Measurements from ENCODE around the gene INTS4. TPM values are rescaled to one million over a fixed set of nuclear protein-coding genes. Genes with fewer than 3 reads are reported as not detected.

INTS4 gene
- total RNA-seq, 1 donor: 42.5 TPM

Small RNAs within 50 kb of the gene (small RNA-seq; reads per million reads assigned to genes)
- gene AP002812.4: not detected

Other genes with a start within 250 kb of the INTS4 start
- gene RSF1, start 173.9 kb downstream of the INTS4 start, total RNA-seq: 15.1 TPM
- 8.9 TPM for gene AAMDC, start 173.5 kb downstream of the INTS4 start, total RNA-seq
- 0.27 TPM for gene KCTD14, start 28.6 kb upstream of the INTS4 start, total RNA-seq
- under 0.01 TPM for gene THRSP, start 69.2 kb upstream of the INTS4 start, total RNA-seq
- gene NDUFC2, start 85.2 kb upstream of the INTS4 start, total RNA-seq: 73.5 TPM
- 21.8 TPM for gene ALG8, start 145.0 kb upstream of the INTS4 start, total RNA-seq
- 3.0 TPM for gene KCTD21, start 194.0 kb upstream of the INTS4 start, total RNA-seq
- 3.8 TPM for gene USP35, start 194.3 kb upstream of the INTS4 start, total RNA-seq

All from hematopoietic multipotent progenitor cell (in vitro differentiated cells).